PC-9 (cell line): ENCODE results near the gene AGBL3.

Source experiments
- EZH2 ChIP-seq: fragments of 200-600 bp; sonication (generic); IDR thresholded peaks from 2 replicates; pipeline ENCODE4 v1.8.0; 2017; ENCODE audit warnings: antibody characterized with exemption, low read depth
- TF ChIP-seq, protein P1 (sequence below): fragments of 200-600 bp; sonication (generic); conservative IDR thresholded peaks from 2 replicates; pipeline ENCODE4 v1.6.1; 2017; ENCODE audit warnings: mixed run types, antibody characterized with exemption, mild to moderate bottlenecking, moderate library complexity

- TF ChIP-seq, protein P1, sequence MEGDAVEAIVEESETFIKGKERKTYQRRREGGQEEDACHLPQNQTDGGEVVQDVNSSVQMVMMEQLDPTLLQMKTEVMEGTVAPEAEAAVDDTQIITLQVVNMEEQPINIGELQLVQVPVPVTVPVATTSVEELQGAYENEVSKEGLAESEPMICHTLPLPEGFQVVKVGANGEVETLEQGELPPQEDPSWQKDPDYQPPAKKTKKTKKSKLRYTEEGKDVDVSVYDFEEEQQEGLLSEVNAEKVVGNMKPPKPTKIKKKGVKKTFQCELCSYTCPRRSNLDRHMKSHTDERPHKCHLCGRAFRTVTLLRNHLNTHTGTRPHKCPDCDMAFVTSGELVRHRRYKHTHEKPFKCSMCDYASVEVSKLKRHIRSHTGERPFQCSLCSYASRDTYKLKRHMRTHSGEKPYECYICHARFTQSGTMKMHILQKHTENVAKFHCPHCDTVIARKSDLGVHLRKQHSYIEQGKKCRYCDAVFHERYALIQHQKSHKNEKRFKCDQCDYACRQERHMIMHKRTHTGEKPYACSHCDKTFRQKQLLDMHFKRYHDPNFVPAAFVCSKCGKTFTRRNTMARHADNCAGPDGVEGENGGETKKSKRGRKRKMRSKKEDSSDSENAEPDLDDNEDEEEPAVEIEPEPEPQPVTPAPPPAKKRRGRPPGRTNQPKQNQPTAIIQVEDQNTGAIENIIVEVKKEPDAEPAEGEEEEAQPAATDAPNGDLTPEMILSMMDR = no peak
- TF ChIP-seq EZH2 = no peak
These were observed 108.3 kb downstream of the AGBL3 start for GRCh38 chr7:135094472-135095237.
